OCI-LY1 (cell line): ENCODE results near the gene ENTPD6.

ENCODE experiments used
- H2AFZ ChIP-seq: fragments of 200-600 bp; sonication (generic), shearing (Covaris generic); 2 replicates; pipeline ENCODE4 v1.6.0; 2014; ENCODE audit warnings: antibody characterized with exemption, mild to moderate bottlenecking, low read length
- H3F3A ChIP-seq: fragments of 200-600 bp; sonication (generic), shearing (Covaris generic); 2 replicates; pipeline ENCODE4 v1.6.0; 2014; ENCODE audit warnings: mild to moderate bottlenecking, antibody characterized with exemption, low read length, moderate library complexity; ENCODE audit not compliant: insufficient read depth
- H3K27ac ChIP-seq: fragments of 200-600 bp; sonication (generic); 2 replicates; pipeline ENCODE4 v1.5.1; 2014; ENCODE audit warnings: low read length, mixed run types, mild to moderate bottlenecking, low read depth; ENCODE audit not compliant: poor library complexity, severe bottlenecking
- H3K27me3 ChIP-seq: fragments of 200-600 bp; sonication (generic); 2 replicates; pipeline ENCODE4 v1.6.0; 2014; ENCODE audit warnings: antibody characterized with exemption, mild to moderate bottlenecking, low read length, moderate library complexity; ENCODE audit not compliant: insufficient read depth
- H3K36me3 ChIP-seq: fragments of 200-600 bp; sonication (generic); 2 replicates; pipeline ENCODE4 v1.6.1; 2014; ENCODE audit warnings: mild to moderate bottlenecking, antibody characterized with exemption, low read length, moderate library complexity, mixed read lengths; ENCODE audit not compliant: insufficient read depth
- H3K4me1 ChIP-seq: fragments of 200-600 bp; sonication (generic); 2 replicates; pipeline ENCODE4 v1.5.1; 2014; ENCODE audit warnings: mild to moderate bottlenecking, low read length, moderate library complexity; ENCODE audit not compliant: insufficient read depth, severe bottlenecking
- H3K4me2 ChIP-seq: fragments of 200-600 bp; sonication (generic), shearing (Covaris generic); 2 replicates; pipeline ENCODE4 v1.6.1; 2014; ENCODE audit warnings: low read length
- H3K4me3 ChIP-seq: fragments of 200-600 bp; sonication (generic); 2 replicates; pipeline ENCODE4 v1.5.1; 2014; ENCODE audit warnings: low read length, low read depth, mild to moderate bottlenecking, mixed read lengths; ENCODE audit not compliant: poor library complexity, severe bottlenecking
- H3K79me2 ChIP-seq: fragments of 200-600 bp; shearing (Covaris generic); 2 replicates; pipeline ENCODE4 v1.6.1; 2016; ENCODE audit warnings: mixed run types, low read length, mixed read lengths; ENCODE audit not compliant: insufficient read depth
- H3K9ac ChIP-seq: fragments of 200-600 bp; sonication (generic), shearing (Covaris generic); 2 replicates; pipeline ENCODE4 v1.6.1; 2014; ENCODE audit warnings: mild to moderate bottlenecking, low read length, mixed read lengths
- H3K9me2 ChIP-seq: fragments of 200-600 bp; sonication (generic), shearing (Covaris generic); 2 replicates; pipeline ENCODE4 v1.6.1; 2014; ENCODE audit warnings: low read depth, mild to moderate bottlenecking, low read length, mixed read lengths
- H3K9me3 ChIP-seq: fragments of 200-600 bp; shearing (Covaris generic); 2 replicates; pipeline ENCODE4 v1.6.1; 2014; ENCODE audit warnings: low read length, mixed read lengths
- H4K20me1 ChIP-seq: fragments of 200-600 bp; sonication (generic), shearing (Covaris generic); 2 replicates; pipeline ENCODE4 v1.6.0; 2016; ENCODE audit warnings: mild to moderate bottlenecking, low read length; ENCODE audit not compliant: insufficient read depth
- EZH2 ChIP-seq: fragments of 200-600 bp; sonication (generic), shearing (Covaris generic); IDR thresholded peaks from 2 replicates; pipeline ENCODE4 v1.8.0; 2017; ENCODE audit warnings: borderline replicate concordance, mixed run types, mild to moderate bottlenecking, antibody characterized with exemption, low read length, moderate library complexity, mixed read lengths
- TF ChIP-seq, protein P1 (sequence below): fragments of 200-600 bp; sonication (generic), shearing (Covaris generic); IDR thresholded peaks from 2 replicates; pipeline ENCODE4 v1.5.1; 2017; ENCODE audit warnings: mild to moderate bottlenecking, antibody characterized with exemption, low read length, moderate library complexity, mixed read lengths

ENTPD6 gene

DNA sequence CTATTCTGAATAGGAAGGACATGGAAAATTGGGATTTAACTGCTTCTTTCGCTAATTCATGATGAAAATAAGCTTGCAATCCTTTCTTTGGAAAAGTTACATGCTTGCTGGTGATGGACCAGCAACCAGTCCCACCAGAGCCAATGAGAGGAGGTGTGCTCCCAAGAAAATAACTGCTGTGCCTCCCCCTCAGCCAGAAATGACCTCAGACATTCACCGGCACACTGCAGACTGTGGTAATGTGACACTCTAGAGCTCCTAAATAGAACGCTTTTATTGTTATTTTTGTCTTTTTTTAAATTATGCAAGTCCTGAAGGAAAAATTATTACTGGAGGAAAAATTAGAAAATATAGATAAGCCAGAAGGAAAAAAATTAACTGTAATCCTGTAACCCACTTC is 55.0 kb downstream of the ENTPD6 start:
- Histone ChIP-seq H3K79me2 (peaks cover 48% of the 10 kb centered on the region), H3K4me1 (peaks cover 43% of the 10 kb centered on the region)

DNA sequence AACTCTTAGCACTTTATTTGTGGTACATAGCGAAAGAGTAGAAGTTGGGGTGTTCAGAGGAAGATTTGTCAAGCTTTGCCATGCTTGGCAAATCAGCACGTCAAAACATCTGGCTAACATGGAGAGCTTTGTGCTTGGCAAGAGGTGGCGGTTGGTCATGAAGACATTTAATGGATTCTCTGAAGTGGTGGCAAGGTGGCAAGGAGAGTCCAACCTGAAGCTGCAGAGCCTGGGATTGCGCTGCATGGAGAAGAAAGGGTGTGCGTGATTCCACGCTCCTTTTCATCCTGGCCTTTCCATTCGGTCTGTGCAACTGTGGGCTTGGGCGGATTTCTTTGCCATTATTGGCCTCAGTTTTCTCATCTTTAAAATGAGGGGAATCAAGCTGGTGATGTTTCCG is 55.5 kb downstream of the ENTPD6 start:
- H3F3A ChIP-seq, result no peaks in the 10 kb centered on the region
- H4K20me1 ChIP-seq, result no peaks in the 10 kb centered on the region
- H3K4me1 ChIP-seq, result peaks cover 41% of the 10 kb centered on the region
- H3K9ac ChIP-seq, result no peak overlapping the region
- no peak overlapping the region for H3K4me2 ChIP-seq
- H3K27me3 ChIP-seq, result no peaks in the 10 kb centered on the region
- H2AFZ ChIP-seq, result no peak overlapping the region
- TF ChIP-seq EZH2, result no peak
- TF ChIP-seq, protein P1, sequence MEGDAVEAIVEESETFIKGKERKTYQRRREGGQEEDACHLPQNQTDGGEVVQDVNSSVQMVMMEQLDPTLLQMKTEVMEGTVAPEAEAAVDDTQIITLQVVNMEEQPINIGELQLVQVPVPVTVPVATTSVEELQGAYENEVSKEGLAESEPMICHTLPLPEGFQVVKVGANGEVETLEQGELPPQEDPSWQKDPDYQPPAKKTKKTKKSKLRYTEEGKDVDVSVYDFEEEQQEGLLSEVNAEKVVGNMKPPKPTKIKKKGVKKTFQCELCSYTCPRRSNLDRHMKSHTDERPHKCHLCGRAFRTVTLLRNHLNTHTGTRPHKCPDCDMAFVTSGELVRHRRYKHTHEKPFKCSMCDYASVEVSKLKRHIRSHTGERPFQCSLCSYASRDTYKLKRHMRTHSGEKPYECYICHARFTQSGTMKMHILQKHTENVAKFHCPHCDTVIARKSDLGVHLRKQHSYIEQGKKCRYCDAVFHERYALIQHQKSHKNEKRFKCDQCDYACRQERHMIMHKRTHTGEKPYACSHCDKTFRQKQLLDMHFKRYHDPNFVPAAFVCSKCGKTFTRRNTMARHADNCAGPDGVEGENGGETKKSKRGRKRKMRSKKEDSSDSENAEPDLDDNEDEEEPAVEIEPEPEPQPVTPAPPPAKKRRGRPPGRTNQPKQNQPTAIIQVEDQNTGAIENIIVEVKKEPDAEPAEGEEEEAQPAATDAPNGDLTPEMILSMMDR, result no peak
- H3K9me3 ChIP-seq, result no peaks in the 10 kb centered on the region
- no peak overlapping the region for H3K27ac ChIP-seq
- peaks cover 48% of the 10 kb centered on the region for H3K79me2 ChIP-seq
- peaks cover 9% of the 10 kb centered on the region for H3K36me3 ChIP-seq
- H3K4me3 ChIP-seq, result no peak overlapping the region
- no peaks in the 10 kb centered on the region for H3K9me2 ChIP-seq

More for the DNA sequence above, 55.0 kb downstream of the ENTPD6 start:
- Histone ChIP-seq H3K27me3 (no peaks in the 10 kb centered on the region), H3K4me3 (peak overlapping the region; percentile 10), H3K27ac (no peak overlapping the region), H3K9ac (no peak overlapping the region), H4K20me1 (no peaks in the 10 kb centered on the region), H2AFZ (no peak overlapping the region), H3F3A (no peaks in the 10 kb centered on the region), H3K9me2 (no peaks in the 10 kb centered on the region), H3K4me2 (0 out of 2 replicates have a peak overlapping the region, but pooled peaks have one; percentile 82), H3K9me3 (no peaks in the 10 kb centered on the region), H3K36me3 (peaks cover 9% of the 10 kb centered on the region)
- no peak for TF ChIP-seq EZH2
- TF ChIP-seq, protein P1, result no peak

DNA sequence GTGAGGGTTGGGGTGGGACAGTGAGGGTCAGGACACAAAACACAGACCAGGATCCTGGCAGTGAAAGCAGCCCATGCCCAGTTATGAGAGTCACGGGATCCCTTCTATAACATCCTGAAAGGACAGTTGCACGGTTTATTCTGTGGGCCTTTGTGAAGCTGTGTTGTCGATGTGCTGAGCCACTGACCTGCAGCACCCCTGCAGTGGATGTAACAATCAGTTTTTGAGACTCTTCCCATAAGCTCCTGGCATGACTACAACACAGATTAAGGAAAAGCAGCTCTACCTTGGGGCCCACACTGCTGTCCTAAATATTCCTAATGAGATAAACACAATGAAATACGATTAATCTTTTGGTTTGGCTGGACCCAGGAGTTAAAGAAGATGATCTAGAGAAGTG is 56.0 kb downstream of the ENTPD6 start:
- Histone ChIP-seq H3K27ac (no peak overlapping the region), H3K79me2 (peaks cover 48% of the 10 kb centered on the region), H3K9ac (no peak overlapping the region), H3K36me3 (peaks cover 9% of the 10 kb centered on the region), H3K4me3 (no peak overlapping the region), H3K4me1 (peaks cover 36% of the 10 kb centered on the region), H3K9me3 (no peaks in the 10 kb centered on the region), H4K20me1 (no peaks in the 10 kb centered on the region), H3F3A (no peaks in the 10 kb centered on the region), H2AFZ (no peak overlapping the region), H3K9me2 (no peaks in the 10 kb centered on the region), H3K27me3 (no peaks in the 10 kb centered on the region), H3K4me2 (no peak overlapping the region)
- TF ChIP-seq EZH2, result no peak
- TF ChIP-seq, protein P1, result no peak
